ENCODE data around the gene ELSPBP1. TPM values are rescaled to one million over a fixed set of nuclear protein-coding genes. Genes with fewer than 3 reads are reported as not detected.

Gene ELSPBP1
- total and polyA plus RNA-seq, 2 donors (not counting 1 experiment from before 2014, with no cell fraction given) = not detected

DNA sequence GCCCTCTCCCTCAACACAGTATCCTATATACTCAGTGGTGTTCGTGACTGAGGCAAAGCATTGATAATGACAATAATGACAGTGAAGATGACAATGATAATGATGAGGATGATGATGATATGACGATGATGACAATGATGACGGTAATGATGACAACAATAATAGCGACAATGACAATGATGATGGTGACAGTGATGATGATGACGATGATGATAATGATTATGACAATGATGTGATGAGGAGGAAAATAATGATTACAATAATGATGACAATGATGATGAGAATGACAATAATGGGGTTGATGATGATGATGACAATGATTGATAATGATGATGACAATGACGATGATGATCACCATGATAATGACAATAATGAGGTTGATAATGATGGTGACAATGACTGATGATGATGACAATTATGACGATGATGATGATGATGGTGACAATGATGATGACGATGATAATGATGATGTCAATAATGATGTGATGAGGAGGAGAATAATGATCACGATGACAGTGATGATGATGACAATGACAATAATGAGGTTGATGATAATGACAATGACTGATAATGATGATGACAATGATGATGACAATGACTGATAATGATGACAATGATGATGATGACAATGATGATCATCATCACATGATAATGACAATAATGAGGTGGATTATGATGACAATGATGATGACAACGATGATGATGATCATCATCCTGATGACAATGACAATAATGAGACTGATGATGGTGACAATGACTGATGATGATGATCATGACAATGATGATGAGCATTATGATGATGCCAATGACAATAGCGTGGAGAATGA is 16.7 kb downstream of the ELSPBP1 start:
- intact Hi-C loops (cut with micrococcal nuclease) = no loop called here
- 94% methylated on average over 9 of the region's 11 CpGs for WGBS (ENCODE audit: insufficient coverage)
- Histone ChIP-seq H3K27me3 (replicated peaks in 1 of 4; ENCODE audit: control extremely low read depth in 1 of 4, control insufficient read depth in 3 of 4, insufficient read depth in 4 of 4, low read length in 3 of 4) (peaks cover 0 to 7% (median 4%) of the 10 kb centered on the region in 4 experiments), H3K27ac (ENCODE audit: low read length in 2 of 2) (no peak overlapping the region), H3K4me2 (replicated peaks; ENCODE audit: low read depth, low read length, poor library complexity, severe bottlenecking) (no peak overlapping the region), H3K36me3 (replicated peaks in 1 of 2; ENCODE audit: control extremely low read depth in 1 of 2, control insufficient read depth in 1 of 2, extremely low read depth in 1 of 2, insufficient read depth in 2 of 2, low read length in 1 of 2) (no peaks in the 10 kb centered on the region), H2AFZ (ENCODE audit: insufficient read depth, low read depth, low read length, poor library complexity, severe bottlenecking) (no peak overlapping the region), H3K9ac (ENCODE audit: low read length) (no peak overlapping the region), H3K79me2 (ENCODE audit: control insufficient read depth, insufficient read depth, low read length) (no peaks in the 10 kb centered on the region), H3K4me3 (ENCODE audit: control extremely low read depth in 1 of 5, extremely low read depth in 1 of 5, insufficient read depth in 1 of 5, low read depth in 2 of 5, low read length in 4 of 5) (no peak overlapping the region), H3K9me3 (ENCODE audit: control extremely low read depth in 1 of 3, control insufficient read depth in 2 of 3, insufficient read depth in 1 of 3, low read length in 2 of 3) (no peaks in the 10 kb centered on the region), H4K20me1 (ENCODE audit: control insufficient read depth, insufficient read depth, low read length, poor library complexity, severe bottlenecking) (no peaks in the 10 kb centered on the region), H3K4me1 (ENCODE audit: control insufficient read depth in 2 of 2, insufficient read depth in 2 of 2, low read length in 2 of 2) (no peaks in the 10 kb centered on the region)
- ChIA-PET CTCF (no interaction called here), POLR2A (no interaction called here)
- no peaks in the 10 kb centered on the region for H3K9me3 Mint-ChIP-seq (ENCODE audit: insufficient read depth)
- ATAC-seq (ENCODE audit: low read depth) (no peak), DNase-seq (no peak)
- H3K4me1 Mint-ChIP-seq = no peaks in the 10 kb centered on the region
- H3K27me3 Mint-ChIP-seq = peaks cover 15% of the 10 kb centered on the region
- H3K4me3 Mint-ChIP-seq = no peak overlapping the region
- no peak overlapping the region for H3K27ac Mint-ChIP-seq
- TF ChIP-seq, protein P1, sequence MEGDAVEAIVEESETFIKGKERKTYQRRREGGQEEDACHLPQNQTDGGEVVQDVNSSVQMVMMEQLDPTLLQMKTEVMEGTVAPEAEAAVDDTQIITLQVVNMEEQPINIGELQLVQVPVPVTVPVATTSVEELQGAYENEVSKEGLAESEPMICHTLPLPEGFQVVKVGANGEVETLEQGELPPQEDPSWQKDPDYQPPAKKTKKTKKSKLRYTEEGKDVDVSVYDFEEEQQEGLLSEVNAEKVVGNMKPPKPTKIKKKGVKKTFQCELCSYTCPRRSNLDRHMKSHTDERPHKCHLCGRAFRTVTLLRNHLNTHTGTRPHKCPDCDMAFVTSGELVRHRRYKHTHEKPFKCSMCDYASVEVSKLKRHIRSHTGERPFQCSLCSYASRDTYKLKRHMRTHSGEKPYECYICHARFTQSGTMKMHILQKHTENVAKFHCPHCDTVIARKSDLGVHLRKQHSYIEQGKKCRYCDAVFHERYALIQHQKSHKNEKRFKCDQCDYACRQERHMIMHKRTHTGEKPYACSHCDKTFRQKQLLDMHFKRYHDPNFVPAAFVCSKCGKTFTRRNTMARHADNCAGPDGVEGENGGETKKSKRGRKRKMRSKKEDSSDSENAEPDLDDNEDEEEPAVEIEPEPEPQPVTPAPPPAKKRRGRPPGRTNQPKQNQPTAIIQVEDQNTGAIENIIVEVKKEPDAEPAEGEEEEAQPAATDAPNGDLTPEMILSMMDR (IDR thresholded peaks at IDR 0.05) = no peak
- TF ChIP-seq EZH2 (IDR thresholded peaks at IDR 0.05; ENCODE audit: borderline replicate concordance, insufficient read depth, low read depth, low read length, poor library complexity, severe bottlenecking) = no peak

DNA sequence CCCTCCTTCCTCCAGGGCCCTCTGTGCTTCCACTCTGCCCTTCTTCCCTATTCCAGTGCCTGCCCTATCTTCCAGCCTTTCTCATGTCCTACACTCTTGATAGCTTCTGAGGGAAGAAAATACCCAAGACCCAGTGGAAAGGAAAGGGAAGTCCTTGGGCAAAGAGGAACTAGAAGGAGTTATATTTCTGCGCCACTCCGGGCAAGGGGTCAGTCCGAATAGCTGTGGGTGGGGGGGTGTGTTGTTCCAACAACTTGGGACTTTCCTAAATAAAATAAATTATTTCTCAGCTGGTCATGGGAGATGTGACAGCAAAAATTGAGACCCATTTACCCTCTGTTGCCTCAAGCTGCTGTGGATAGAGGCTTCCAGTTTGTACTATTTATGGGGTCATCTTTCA is 26.3 kb downstream of the ELSPBP1 start:
- H3K27me3 ChIP-seq (replicated peaks in 1 of 4; ENCODE audit: control extremely low read depth in 1 of 4, control insufficient read depth in 3 of 4, insufficient read depth in 4 of 4, low read length in 3 of 4) = peaks cover 0 to 4% (median 0%) of the 10 kb centered on the region in 4 experiments
- Mint-ChIP-seq H3K9me3 (ENCODE audit: insufficient read depth) (no peaks in the 10 kb centered on the region), H3K4me3 (no peak overlapping the region), H3K27ac (no peak overlapping the region), H3K4me1 (no peaks in the 10 kb centered on the region), H3K27me3 (peaks cover 17% of the 10 kb centered on the region)
- no CpG with 5 or more reads among the region's 3 CpGs for WGBS (ENCODE audit: insufficient coverage)
- no peaks in the 10 kb centered on the region for H3K4me1 ChIP-seq (ENCODE audit: control insufficient read depth in 2 of 2, insufficient read depth in 2 of 2, low read length in 2 of 2)
- H3K9me3 ChIP-seq (ENCODE audit: control extremely low read depth in 1 of 3, control insufficient read depth in 2 of 3, insufficient read depth in 1 of 3, low read length in 2 of 3) = no peaks in the 10 kb centered on the region
- no peak overlapping the region for H2AFZ ChIP-seq (ENCODE audit: insufficient read depth, low read depth, low read length, poor library complexity, severe bottlenecking)
- H3K4me2 ChIP-seq (replicated peaks; ENCODE audit: low read depth, low read length, poor library complexity, severe bottlenecking) = no peak overlapping the region
- ATAC-seq (ENCODE audit: low read depth) (no peak), DNase-seq (no peak)
- TF ChIP-seq, protein P1 (IDR thresholded peaks at IDR 0.05) = no peak
- TF ChIP-seq EZH2 (IDR thresholded peaks at IDR 0.05; ENCODE audit: borderline replicate concordance, insufficient read depth, low read depth, low read length, poor library complexity, severe bottlenecking) = no peak
- no peaks in the 10 kb centered on the region for H3K79me2 ChIP-seq (ENCODE audit: control insufficient read depth, insufficient read depth, low read length)
- H4K20me1 ChIP-seq (ENCODE audit: control insufficient read depth, insufficient read depth, low read length, poor library complexity, severe bottlenecking) = no peaks in the 10 kb centered on the region
- intact Hi-C loops (cut with micrococcal nuclease) = no loop called here
- ChIA-PET POLR2A (no interaction called here), CTCF (no interaction called here)
- H3K36me3 ChIP-seq (replicated peaks in 1 of 2; ENCODE audit: control extremely low read depth in 1 of 2, control insufficient read depth in 1 of 2, extremely low read depth in 1 of 2, insufficient read depth in 2 of 2, low read length in 1 of 2) = no peaks in the 10 kb centered on the region
- H3K9ac ChIP-seq (ENCODE audit: low read length) = no peak overlapping the region
- no peak overlapping the region for H3K27ac ChIP-seq (ENCODE audit: low read length in 2 of 2)
- no peak overlapping the region for H3K4me3 ChIP-seq (ENCODE audit: control extremely low read depth in 1 of 5, extremely low read depth in 1 of 5, insufficient read depth in 1 of 5, low read depth in 2 of 5, low read length in 4 of 5)

Measured in B cell (primary cell).